ENCODE results near the gene SLCO1B1.
"Not testable (repeated sequence)": the region's sequence is repeated elsewhere in the genome, so short reads cannot be mapped to it uniquely, and the experiment has no call there.

The SLCO1B1 gene

GRCh38 chr12:21130998-21131397 is at the start of gene SLCO1B1:
Gene SLCO1B1 (plus strand): TSS chr12:21131194. CDS start chr12:21141575, 10,381 bp downstream.
- no peak within 1 kb of the TSS for H3K4me3 ChIP-seq (ENCODE audit: low read length in 2 of 2)

GRCh38 chr12:21084753-21085152 is 46.2 kb upstream of the SLCO1B1 start:
- H3K27ac ChIP-seq (ENCODE audit: low read length); H3K9me3 ChIP-seq (ENCODE audit: control insufficient read depth in 2 of 2, low read length in 2 of 2); H3K4me3 ChIP-seq (ENCODE audit: low read length in 2 of 2); H3K9ac ChIP-seq (ENCODE audit: low read length in 2 of 2); H3K4me1 ChIP-seq (ENCODE audit: control insufficient read depth, insufficient read depth, low read length); H3K27me3 ChIP-seq (ENCODE audit: control insufficient read depth in 1 of 2, insufficient read depth in 2 of 2, low read length in 2 of 2); H3K36me3 ChIP-seq (ENCODE audit: control insufficient read depth in 2 of 2, insufficient read depth in 2 of 2, low read length in 2 of 2): not testable (repeated sequence)

More at GRCh38 chr12:21130998-21131397, at the start of gene SLCO1B1:
- Histone ChIP-seq H3K27ac (ENCODE audit: low read length) (no peak within 1 kb of the TSS), H3K36me3 (ENCODE audit: control insufficient read depth in 2 of 2, insufficient read depth in 2 of 2, low read length in 2 of 2) (no peaks in the 10 kb centered on the region), H3K27me3 (ENCODE audit: control insufficient read depth in 1 of 2, insufficient read depth in 2 of 2, low read length in 2 of 2) (no peaks in the 10 kb centered on the region), H3K9me3 (ENCODE audit: control insufficient read depth in 2 of 2, low read length in 2 of 2) (no peaks in the 10 kb centered on the region), H3K9ac (ENCODE audit: low read length in 2 of 2) (no peak within 1 kb of the TSS), H3K4me1 (ENCODE audit: control insufficient read depth, insufficient read depth, low read length) (no peaks in the 10 kb centered on the region)

DNA sequence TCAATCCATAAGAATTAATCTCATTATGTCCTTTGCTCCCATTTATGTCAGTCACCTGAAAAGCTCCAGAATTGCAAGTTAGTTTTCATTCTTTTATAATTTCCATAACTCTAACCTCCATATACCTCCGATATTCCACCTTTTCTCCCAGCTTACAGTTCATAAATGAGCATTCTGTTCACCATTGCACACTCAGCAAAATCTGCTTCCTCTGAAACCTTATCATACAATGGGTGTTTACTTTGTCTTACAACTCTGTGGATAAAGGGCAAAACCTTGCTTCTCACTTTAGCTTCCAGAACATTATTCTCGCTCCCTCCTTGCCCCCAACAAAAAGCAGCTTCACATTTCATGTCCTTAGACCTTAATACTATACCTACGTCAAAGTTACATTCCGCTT is 19.3 kb upstream of the SLCO1B1 start:
- no peak overlapping the region for H3K9ac ChIP-seq (ENCODE audit: low read length in 2 of 2)
- H3K9me3 ChIP-seq (ENCODE audit: control insufficient read depth in 2 of 2, low read length in 2 of 2): no peaks in the 10 kb centered on the region
- H3K4me1 ChIP-seq (ENCODE audit: control insufficient read depth, insufficient read depth, low read length): no peaks in the 10 kb centered on the region
- H3K27me3 ChIP-seq (ENCODE audit: control insufficient read depth in 1 of 2, insufficient read depth in 2 of 2, low read length in 2 of 2): no peaks in the 10 kb centered on the region
- no peak overlapping the region for H3K27ac ChIP-seq (ENCODE audit: low read length)
- H3K36me3 ChIP-seq (ENCODE audit: control insufficient read depth in 2 of 2, insufficient read depth in 2 of 2, low read length in 2 of 2): no peaks in the 10 kb centered on the region
- no peak overlapping the region for H3K4me3 ChIP-seq (ENCODE audit: low read length in 2 of 2)

DNA sequence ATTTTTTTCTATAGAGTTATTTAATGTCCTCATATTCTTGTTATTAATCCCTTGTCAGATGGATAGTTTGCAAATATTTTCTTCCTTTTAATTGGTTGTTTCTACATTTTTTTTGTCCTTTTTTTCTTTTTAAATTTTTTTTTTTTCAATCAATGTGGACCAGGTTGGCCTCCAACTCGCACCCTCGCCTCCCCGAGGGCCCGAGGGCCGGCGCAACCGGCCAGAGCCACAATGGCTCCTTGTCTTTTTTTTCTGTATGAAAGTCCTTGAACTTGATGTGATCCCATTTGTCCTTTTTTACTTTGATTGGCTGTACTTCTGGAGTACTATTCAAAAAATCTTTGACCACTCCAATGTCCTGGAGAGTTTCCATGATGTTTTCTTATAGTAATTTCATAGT is 17.7 kb upstream of the SLCO1B1 start:
- H3K27me3 ChIP-seq (ENCODE audit: control insufficient read depth in 1 of 2, insufficient read depth in 2 of 2, low read length in 2 of 2): no peaks in the 10 kb centered on the region
- no peaks in the 10 kb centered on the region for H3K9me3 ChIP-seq (ENCODE audit: control insufficient read depth in 2 of 2, low read length in 2 of 2)
- H3K4me3 ChIP-seq (ENCODE audit: low read length in 2 of 2): no peak overlapping the region
- no peak overlapping the region for H3K9ac ChIP-seq (ENCODE audit: low read length in 2 of 2)
- H3K4me1 ChIP-seq (ENCODE audit: control insufficient read depth, insufficient read depth, low read length): no peaks in the 10 kb centered on the region
- H3K27ac ChIP-seq (ENCODE audit: low read length): no peak overlapping the region
- H3K36me3 ChIP-seq (ENCODE audit: control insufficient read depth in 2 of 2, insufficient read depth in 2 of 2, low read length in 2 of 2): no peaks in the 10 kb centered on the region

GRCh38 chr12:21117995-21118394 is 13.0 kb upstream of the SLCO1B1 start:
- no peaks in the 10 kb centered on the region for H3K36me3 ChIP-seq (ENCODE audit: control insufficient read depth in 2 of 2, insufficient read depth in 2 of 2, low read length in 2 of 2)
- H3K4me1 ChIP-seq (ENCODE audit: control insufficient read depth, insufficient read depth, low read length): no peaks in the 10 kb centered on the region
- no peaks in the 10 kb centered on the region for H3K27me3 ChIP-seq (ENCODE audit: control insufficient read depth in 1 of 2, insufficient read depth in 2 of 2, low read length in 2 of 2)
- no peak overlapping the region for H3K4me3 ChIP-seq (ENCODE audit: low read length in 2 of 2)
- H3K9me3 ChIP-seq (ENCODE audit: control insufficient read depth in 2 of 2, low read length in 2 of 2): no peaks in the 10 kb centered on the region
- H3K9ac ChIP-seq (ENCODE audit: low read length in 2 of 2): no peak overlapping the region
- H3K27ac ChIP-seq (ENCODE audit: low read length): no peak overlapping the region

- no peak overlapping the region for H3K4me3 ChIP-seq (ENCODE audit: low read length in 2 of 2)
- H3K27ac ChIP-seq (ENCODE audit: low read length): no peak overlapping the region
- no peaks in the 10 kb centered on the region for H3K36me3 ChIP-seq (ENCODE audit: control insufficient read depth in 2 of 2, insufficient read depth in 2 of 2, low read length in 2 of 2)
- H3K4me1 ChIP-seq (ENCODE audit: control insufficient read depth, insufficient read depth, low read length): no peaks in the 10 kb centered on the region
- no peak overlapping the region for H3K9ac ChIP-seq (ENCODE audit: low read length in 2 of 2)
- no peaks in the 10 kb centered on the region for H3K27me3 ChIP-seq (ENCODE audit: control insufficient read depth in 1 of 2, insufficient read depth in 2 of 2, low read length in 2 of 2)
- no peaks in the 10 kb centered on the region for H3K9me3 ChIP-seq (ENCODE audit: control insufficient read depth in 2 of 2, low read length in 2 of 2)
Measured at GRCh38 chr12:21118760-21119159, 12.2 kb upstream of the SLCO1B1 start.

- Histone ChIP-seq H3K4me1 (ENCODE audit: control insufficient read depth, insufficient read depth, low read length) (no peaks in the 10 kb centered on the region), H3K4me3 (ENCODE audit: low read length in 2 of 2) (no peak overlapping the region), H3K9ac (ENCODE audit: low read length in 2 of 2) (no peak overlapping the region), H3K36me3 (ENCODE audit: control insufficient read depth in 2 of 2, insufficient read depth in 2 of 2, low read length in 2 of 2) (no peaks in the 10 kb centered on the region), H3K9me3 (ENCODE audit: control insufficient read depth in 2 of 2, low read length in 2 of 2) (no peaks in the 10 kb centered on the region), H3K27me3 (ENCODE audit: control insufficient read depth in 1 of 2, insufficient read depth in 2 of 2, low read length in 2 of 2) (no peaks in the 10 kb centered on the region), H3K27ac (ENCODE audit: low read length) (no peak overlapping the region)
Measured at GRCh38 chr12:21129351-21129750, 1.6 kb upstream of the SLCO1B1 start.

DNA sequence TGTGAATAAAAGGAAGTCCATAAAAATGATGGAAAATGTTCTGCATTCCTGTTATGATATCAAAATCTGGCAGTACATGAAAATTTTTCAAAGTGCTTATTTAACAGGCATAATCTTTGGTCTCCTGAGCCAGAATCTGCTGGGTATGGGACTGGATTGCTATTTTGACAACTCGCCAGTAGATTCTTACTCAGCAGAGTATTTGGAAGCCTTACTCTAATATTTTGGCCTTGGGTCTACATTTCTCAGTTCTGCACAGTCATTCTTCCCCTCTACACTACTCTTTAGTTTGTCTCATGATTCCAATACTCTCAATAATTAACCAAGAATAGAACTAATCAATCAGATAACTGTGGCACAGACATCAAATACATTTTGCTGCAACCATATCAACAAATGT is 1.1 kb upstream of the SLCO1B1 start:
- H3K27ac ChIP-seq (ENCODE audit: low read length): no peak overlapping the region
- no peak overlapping the region for H3K9ac ChIP-seq (ENCODE audit: low read length in 2 of 2)
- no peaks in the 10 kb centered on the region for H3K36me3 ChIP-seq (ENCODE audit: control insufficient read depth in 2 of 2, insufficient read depth in 2 of 2, low read length in 2 of 2)
- H3K27me3 ChIP-seq (ENCODE audit: control insufficient read depth in 1 of 2, insufficient read depth in 2 of 2, low read length in 2 of 2): no peaks in the 10 kb centered on the region
- no peaks in the 10 kb centered on the region for H3K4me1 ChIP-seq (ENCODE audit: control insufficient read depth, insufficient read depth, low read length)
- H3K4me3 ChIP-seq (ENCODE audit: low read length in 2 of 2): no peak overlapping the region
- H3K9me3 ChIP-seq (ENCODE audit: control insufficient read depth in 2 of 2, low read length in 2 of 2): no peaks in the 10 kb centered on the region

- not testable (repeated sequence) for H3K36me3 ChIP-seq (ENCODE audit: control insufficient read depth in 2 of 2, insufficient read depth in 2 of 2, low read length in 2 of 2); H3K9ac ChIP-seq (ENCODE audit: low read length in 2 of 2); H3K4me3 ChIP-seq (ENCODE audit: low read length in 2 of 2); H3K9me3 ChIP-seq (ENCODE audit: control insufficient read depth in 2 of 2, low read length in 2 of 2); H3K4me1 ChIP-seq (ENCODE audit: control insufficient read depth, insufficient read depth, low read length); H3K27ac ChIP-seq (ENCODE audit: low read length); H3K27me3 ChIP-seq (ENCODE audit: control insufficient read depth in 1 of 2, insufficient read depth in 2 of 2, low read length in 2 of 2)
Measured at GRCh38 chr12:21137318-21137999, 6.5 kb downstream of the SLCO1B1 start.

DNA sequence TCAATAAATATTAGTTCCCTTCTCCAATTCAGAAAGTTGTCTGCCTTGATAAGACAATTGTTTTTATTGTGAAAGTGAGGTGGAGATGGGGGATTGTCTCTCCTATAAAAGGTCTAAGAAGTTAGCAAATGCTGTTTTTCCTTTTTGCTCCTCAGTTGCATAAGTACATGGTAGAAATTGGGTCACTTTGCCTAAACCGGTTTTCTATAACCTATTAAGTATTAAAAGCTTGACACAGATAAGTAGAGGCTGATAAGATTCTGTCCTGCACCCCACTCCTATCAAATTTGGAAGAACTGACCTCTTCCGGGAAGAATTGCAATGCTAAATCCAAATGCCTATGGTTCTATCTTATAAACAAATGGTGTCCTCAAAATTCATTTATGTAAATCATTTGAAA is 7.0 kb downstream of the SLCO1B1 start:
- Histone ChIP-seq H3K27me3 (ENCODE audit: control insufficient read depth in 1 of 2, insufficient read depth in 2 of 2, low read length in 2 of 2) (no peaks in the 10 kb centered on the region), H3K9ac (ENCODE audit: low read length in 2 of 2) (no peak overlapping the region), H3K9me3 (ENCODE audit: control insufficient read depth in 2 of 2, low read length in 2 of 2) (no peaks in the 10 kb centered on the region), H3K4me1 (ENCODE audit: control insufficient read depth, insufficient read depth, low read length) (no peaks in the 10 kb centered on the region), H3K36me3 (ENCODE audit: control insufficient read depth in 2 of 2, insufficient read depth in 2 of 2, low read length in 2 of 2) (no peaks in the 10 kb centered on the region), H3K4me3 (ENCODE audit: low read length in 2 of 2) (no peak overlapping the region), H3K27ac (ENCODE audit: low read length) (no peak overlapping the region)

DNA sequence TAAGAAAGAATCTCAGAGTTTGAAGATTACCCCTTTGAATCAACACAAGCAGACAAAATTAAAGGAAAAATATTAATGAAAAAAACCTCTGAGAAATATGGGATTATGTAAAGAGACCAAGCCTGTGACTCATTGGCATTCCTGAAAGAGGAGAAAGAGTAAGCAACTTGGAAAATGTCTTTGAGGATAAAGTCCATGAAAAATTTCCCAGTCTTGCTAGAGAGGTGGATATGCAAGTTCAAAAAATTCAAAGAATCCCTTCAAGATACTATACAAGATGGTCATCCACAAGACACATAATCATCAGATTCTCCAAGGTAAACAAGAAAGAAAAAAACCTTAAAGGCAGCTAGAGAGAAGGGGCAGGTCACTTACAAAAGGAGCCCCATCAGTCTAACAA is 13.3 kb downstream of the SLCO1B1 start:
- H3K36me3 ChIP-seq (ENCODE audit: control insufficient read depth in 2 of 2, insufficient read depth in 2 of 2, low read length in 2 of 2): no peaks in the 10 kb centered on the region
- H3K27ac ChIP-seq (ENCODE audit: low read length): no peak overlapping the region
- H3K4me3 ChIP-seq (ENCODE audit: low read length in 2 of 2): no peak overlapping the region
- H3K9me3 ChIP-seq (ENCODE audit: control insufficient read depth in 2 of 2, low read length in 2 of 2): no peaks in the 10 kb centered on the region
- H3K9ac ChIP-seq (ENCODE audit: low read length in 2 of 2): no peak overlapping the region
- H3K27me3 ChIP-seq (ENCODE audit: control insufficient read depth in 1 of 2, insufficient read depth in 2 of 2, low read length in 2 of 2): no peaks in the 10 kb centered on the region
- H3K4me1 ChIP-seq (ENCODE audit: control insufficient read depth, insufficient read depth, low read length): no peaks in the 10 kb centered on the region

All from stomach smooth muscle (tissue), 2 donors.